HEK293 (cell line): ENCODE data around the gene ATXN1L.
A peak's percentile ranks its signal among the peaks of the same experiment; 100 is the strongest.

Experiments used
- CTCF ChIA-PET: fragments of 350-600 bp; formaldehyde crosslinking; extraction: SDS; loops from one replicate; lab custom pipeline; 2021; ENCODE audit warnings: antibody characterized with exemption; lab: Yijun Ruan, JAX
- POLR2A ChIA-PET: fragments of 300-600 bp; formaldehyde crosslinking; extraction: SDS; loops from one replicate; lab custom pipeline; 2020; ENCODE audit warnings: antibody characterized with exemption, inconsistent platforms; lab: Yijun Ruan, JAX
- H3K27ac ChIP-seq: fragments of 200-500 bp; sonication (Bioruptor generic); 2 replicates; pipeline ENCODE4 v1.5.1; 2014; ENCODE audit warnings: low read depth, low read length, control low read depth, inconsistent platforms; ENCODE audit errors: extremely low read depth
- H3K36me3 ChIP-seq, 2 experiments: fragments of 200-500 bp in 1 of 2; sonication (Bioruptor generic) in 1 of 2; 1 replicate in 1 of 2; 2 replicates in 1 of 2; pipeline ENCODE4 v1.5.1; 2014 to 2017; ENCODE audit warnings: inconsistent platforms in 2 of 2, low read length in 2 of 2; ENCODE audit not compliant: control insufficient read depth in 2 of 2, insufficient read depth in 1 of 2
- H3K4me1 ChIP-seq: fragments of 200-500 bp; sonication (Bioruptor generic); 2 replicates; pipeline ENCODE4 v1.5.1; 2014; ENCODE audit warnings: mild to moderate bottlenecking, low read length, inconsistent platforms; ENCODE audit not compliant: control insufficient read depth, insufficient read depth
- H3K4me3 ChIP-seq: 2 replicates; pipeline ENCODE4 v1.5.1; 2011; ENCODE audit warnings: low read depth, mild to moderate bottlenecking, control low read depth, low read length, moderate library complexity
- H3K9me3 ChIP-seq: fragments of 200-500 bp; sonication (Bioruptor generic); 2 replicates; pipeline ENCODE4 v1.5.1; 2014; ENCODE audit warnings: low read depth, low read length, inconsistent platforms; ENCODE audit not compliant: control insufficient read depth, insufficient read depth
- SCRT1 ChIP-seq: fragments of 450-650 bp; formaldehyde crosslinking; IDR thresholded peaks from 2 replicates; pipeline ENCODE4 v1.5.1; 2016; ENCODE audit warnings: missing biosample characterization, missing genetic modification characterization, borderline replicate concordance
- SCRT2 ChIP-seq: fragments of 450-650 bp; formaldehyde crosslinking; IDR thresholded peaks from 2 replicates; pipeline ENCODE4 v1.5.1; 2016; ENCODE audit warnings: missing biosample characterization, missing genetic modification characterization
- ZBTB17 ChIP-seq: fragments of 450-650 bp; formaldehyde crosslinking; IDR thresholded peaks from 2 replicates; pipeline ENCODE4 v1.5.1; 2016; ENCODE audit warnings: missing biosample characterization, missing genetic modification characterization
- ZFP3 ChIP-seq: fragments of 450-650 bp; formaldehyde crosslinking; IDR thresholded peaks from 2 replicates; pipeline ENCODE4 v1.5.1; 2016; ENCODE audit warnings: low read depth, missing biosample characterization, missing genetic modification characterization
- ZNF221 ChIP-seq: fragments of 450-650 bp; formaldehyde crosslinking; IDR thresholded peaks from 2 replicates; pipeline ENCODE4 v1.5.1; 2017; ENCODE audit warnings: missing biosample characterization, missing genetic modification characterization, borderline replicate concordance
- ZNF248 ChIP-seq: fragments of 450-650 bp; formaldehyde crosslinking; IDR thresholded peaks from 2 replicates; pipeline ENCODE4 v1.5.1; 2017; ENCODE audit warnings: missing biosample characterization, missing genetic modification characterization
- ZNF311 ChIP-seq: fragments of 450-650 bp; formaldehyde crosslinking; IDR thresholded peaks from 2 replicates; pipeline ENCODE4 v1.5.1; 2017; ENCODE audit warnings: missing biosample characterization, missing genetic modification characterization, borderline replicate concordance
- ZNF366 ChIP-seq: fragments of 450-650 bp; formaldehyde crosslinking; conservative IDR thresholded peaks from 2 replicates; pipeline ENCODE4 v1.5.1; 2016; ENCODE audit warnings: missing biosample characterization, missing genetic modification characterization
- ZNF530 ChIP-seq: fragments of 450-650 bp; formaldehyde crosslinking; IDR thresholded peaks from 2 replicates; pipeline ENCODE4 v1.5.1; 2016; ENCODE audit warnings: low read depth, missing biosample characterization, missing genetic modification characterization
- ZNF561 ChIP-seq: fragments of 450-650 bp; IDR thresholded peaks from 2 replicates; pipeline ENCODE4 v1.5.1; 2018; ENCODE audit warnings: missing biosample characterization, missing genetic modification characterization, borderline replicate concordance
- ZNF837 ChIP-seq: fragments of 450-650 bp; formaldehyde crosslinking; IDR thresholded peaks from 2 replicates; pipeline ENCODE4 v1.5.1; 2016; ENCODE audit warnings: missing biosample characterization, missing genetic modification characterization
- TF ChIP-seq, protein P1 (sequence below): fragments of 450-650 bp; formaldehyde crosslinking; IDR thresholded peaks from 2 replicates; pipeline ENCODE4 v1.5.1; 2016; ENCODE audit warnings: missing biosample characterization, missing genetic modification characterization
- TF ChIP-seq, protein P2 (sequence below): fragments of 450-650 bp; formaldehyde crosslinking; IDR thresholded peaks from 2 replicates; pipeline ENCODE4 v1.5.1; 2016; ENCODE audit warnings: missing biosample characterization, missing genetic modification characterization
- TF ChIP-seq, protein P3 (sequence below): fragments of 450-650 bp; formaldehyde crosslinking; conservative IDR thresholded peaks from 2 replicates; pipeline ENCODE4 v1.5.1; 2016; ENCODE audit warnings: low read depth, missing biosample characterization, missing genetic modification characterization

Gene ATXN1L

DNA sequence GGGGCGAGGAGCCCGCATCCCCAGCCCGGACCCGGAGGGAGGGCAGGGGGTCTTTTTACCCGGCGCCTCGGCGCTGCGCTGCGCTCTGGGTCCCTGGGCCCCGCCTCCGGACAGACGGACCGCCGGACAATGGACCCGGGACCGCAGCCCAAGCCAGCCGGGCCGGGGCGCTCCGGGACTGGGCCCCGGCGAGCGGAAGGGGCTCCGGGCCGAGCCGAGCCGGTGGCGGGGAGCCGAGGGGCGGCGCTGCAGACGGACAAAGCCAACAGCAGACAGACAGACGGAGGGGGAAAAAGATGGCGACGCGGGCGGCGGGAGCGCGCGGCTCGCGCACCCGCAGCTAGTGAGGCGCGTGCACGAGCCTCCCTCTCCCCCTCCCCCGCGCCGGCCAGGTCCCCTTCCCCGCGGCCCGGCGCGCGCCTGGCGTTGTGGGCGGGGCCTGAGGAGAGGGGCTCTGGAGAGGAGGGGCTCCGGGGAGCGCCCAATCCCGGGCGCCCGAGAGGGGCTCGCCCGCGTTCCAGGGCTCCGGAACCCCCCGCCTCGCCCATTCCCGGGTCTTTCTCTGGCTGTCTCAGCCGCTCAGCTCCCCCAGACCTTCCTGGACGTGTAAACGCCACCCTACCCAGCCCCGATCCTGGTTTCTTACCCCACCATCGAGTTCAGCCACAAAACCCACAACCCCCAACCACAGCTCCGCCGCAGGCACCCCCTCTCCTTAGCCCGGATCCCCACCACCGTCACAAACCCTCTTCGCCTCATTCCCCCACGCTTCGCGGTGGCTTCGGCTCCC lies 38.3 kb downstream of the ATXN1L start, which contains the start of gene ZNF821 (continued):
- TF ChIP-seq, protein P1, sequence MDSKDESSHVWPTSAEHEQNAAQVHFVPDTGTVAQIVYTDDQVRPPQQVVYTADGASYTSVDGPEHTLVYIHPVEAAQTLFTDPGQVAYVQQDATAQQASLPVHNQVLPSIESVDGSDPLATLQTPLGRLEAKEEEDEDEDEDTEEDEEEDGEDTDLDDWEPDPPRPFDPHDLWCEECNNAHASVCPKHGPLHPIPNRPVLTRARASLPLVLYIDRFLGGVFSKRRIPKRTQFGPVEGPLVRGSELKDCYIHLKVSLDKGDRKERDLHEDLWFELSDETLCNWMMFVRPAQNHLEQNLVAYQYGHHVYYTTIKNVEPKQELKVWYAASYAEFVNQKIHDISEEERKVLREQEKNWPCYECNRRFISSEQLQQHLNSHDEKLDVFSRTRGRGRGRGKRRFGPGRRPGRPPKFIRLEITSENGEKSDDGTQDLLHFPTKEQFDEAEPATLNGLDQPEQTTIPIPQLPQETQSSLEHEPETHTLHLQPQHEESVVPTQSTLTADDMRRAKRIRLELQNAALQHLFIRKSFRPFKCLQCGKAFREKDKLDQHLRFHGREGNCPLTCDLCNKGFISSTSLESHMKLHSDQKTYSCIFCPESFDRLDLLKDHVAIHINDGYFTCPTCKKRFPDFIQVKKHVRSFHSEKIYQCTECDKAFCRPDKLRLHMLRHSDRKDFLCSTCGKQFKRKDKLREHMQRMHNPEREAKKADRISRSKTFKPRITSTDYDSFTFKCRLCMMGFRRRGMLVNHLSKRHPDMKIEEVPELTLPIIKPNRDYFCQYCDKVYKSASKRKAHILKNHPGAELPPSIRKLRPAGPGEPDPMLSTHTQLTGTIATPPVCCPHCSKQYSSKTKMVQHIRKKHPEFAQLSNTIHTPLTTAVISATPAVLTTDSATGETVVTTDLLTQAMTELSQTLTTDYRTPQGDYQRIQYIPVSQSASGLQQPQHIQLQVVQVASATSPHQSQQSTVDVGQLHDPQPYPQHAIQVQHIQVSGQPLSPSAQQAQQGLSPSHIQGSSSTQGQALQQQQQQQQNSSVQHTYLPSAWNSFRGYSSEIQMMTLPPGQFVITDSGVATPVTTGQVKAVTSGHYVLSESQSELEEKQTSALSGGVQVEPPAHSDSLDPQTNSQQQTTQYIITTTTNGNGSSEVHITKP, result peak; percentile 98
- TF ChIP-seq SCRT1 (tag by site-specific recombination) (no peak), ZNF248 (tag by site-specific recombination) (no peak), ZNF837 (no peak), ZFP3 (tag by site-specific recombination) (no peak), ZNF530 (no peak), ZNF221 (no peak), ZNF561 (tag by site-specific recombination) (no peak; the same call in 1 of the 2 replicates)
- TF ChIP-seq, all 188 proteins: peak for 33

DNA sequence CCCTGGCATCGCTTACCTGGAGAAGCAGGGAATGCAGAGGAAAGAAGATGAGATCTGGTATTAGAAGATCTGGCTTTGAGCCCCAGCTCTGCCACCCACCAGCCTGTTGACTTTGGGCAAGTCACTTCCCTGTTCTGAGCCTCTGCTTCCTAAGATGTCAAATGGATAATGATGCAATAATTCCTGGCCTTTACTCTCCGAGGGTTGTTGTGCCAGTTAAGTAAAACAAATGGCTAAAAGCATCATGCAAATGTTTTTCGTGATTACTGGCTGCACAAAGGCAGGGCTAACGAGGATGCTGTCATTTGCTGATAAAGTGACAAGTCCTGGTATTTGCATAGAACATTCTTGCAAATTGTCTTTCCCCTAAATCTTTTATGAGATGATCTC lies 39.5 kb downstream of the ATXN1L start:
- CTCF ChIA-PET, result interaction anchor here (0.7 to 1.9 kb wide), 3 partner anchors 77 to 213 kb away, joined by 3 to 7 read pairs (median 3); partner anchors contain the start of gene HPR
- TF ChIP-seq ZNF311 (tag by site-specific recombination), result no peak
- TF ChIP-seq ZNF561 (tag by site-specific recombination), result no peak
- TF ChIP-seq, protein P2, sequence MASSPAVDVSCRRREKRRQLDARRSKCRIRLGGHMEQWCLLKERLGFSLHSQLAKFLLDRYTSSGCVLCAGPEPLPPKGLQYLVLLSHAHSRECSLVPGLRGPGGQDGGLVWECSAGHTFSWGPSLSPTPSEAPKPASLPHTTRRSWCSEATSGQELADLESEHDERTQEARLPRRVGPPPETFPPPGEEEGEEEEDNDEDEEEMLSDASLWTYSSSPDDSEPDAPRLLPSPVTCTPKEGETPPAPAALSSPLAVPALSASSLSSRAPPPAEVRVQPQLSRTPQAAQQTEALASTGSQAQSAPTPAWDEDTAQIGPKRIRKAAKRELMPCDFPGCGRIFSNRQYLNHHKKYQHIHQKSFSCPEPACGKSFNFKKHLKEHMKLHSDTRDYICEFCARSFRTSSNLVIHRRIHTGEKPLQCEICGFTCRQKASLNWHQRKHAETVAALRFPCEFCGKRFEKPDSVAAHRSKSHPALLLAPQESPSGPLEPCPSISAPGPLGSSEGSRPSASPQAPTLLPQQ, result no peak
- 0 out of 2 replicates have a peak, but pooled peaks have one; percentile 15 for TF ChIP-seq ZNF366
- TF ChIP-seq, protein P3, sequence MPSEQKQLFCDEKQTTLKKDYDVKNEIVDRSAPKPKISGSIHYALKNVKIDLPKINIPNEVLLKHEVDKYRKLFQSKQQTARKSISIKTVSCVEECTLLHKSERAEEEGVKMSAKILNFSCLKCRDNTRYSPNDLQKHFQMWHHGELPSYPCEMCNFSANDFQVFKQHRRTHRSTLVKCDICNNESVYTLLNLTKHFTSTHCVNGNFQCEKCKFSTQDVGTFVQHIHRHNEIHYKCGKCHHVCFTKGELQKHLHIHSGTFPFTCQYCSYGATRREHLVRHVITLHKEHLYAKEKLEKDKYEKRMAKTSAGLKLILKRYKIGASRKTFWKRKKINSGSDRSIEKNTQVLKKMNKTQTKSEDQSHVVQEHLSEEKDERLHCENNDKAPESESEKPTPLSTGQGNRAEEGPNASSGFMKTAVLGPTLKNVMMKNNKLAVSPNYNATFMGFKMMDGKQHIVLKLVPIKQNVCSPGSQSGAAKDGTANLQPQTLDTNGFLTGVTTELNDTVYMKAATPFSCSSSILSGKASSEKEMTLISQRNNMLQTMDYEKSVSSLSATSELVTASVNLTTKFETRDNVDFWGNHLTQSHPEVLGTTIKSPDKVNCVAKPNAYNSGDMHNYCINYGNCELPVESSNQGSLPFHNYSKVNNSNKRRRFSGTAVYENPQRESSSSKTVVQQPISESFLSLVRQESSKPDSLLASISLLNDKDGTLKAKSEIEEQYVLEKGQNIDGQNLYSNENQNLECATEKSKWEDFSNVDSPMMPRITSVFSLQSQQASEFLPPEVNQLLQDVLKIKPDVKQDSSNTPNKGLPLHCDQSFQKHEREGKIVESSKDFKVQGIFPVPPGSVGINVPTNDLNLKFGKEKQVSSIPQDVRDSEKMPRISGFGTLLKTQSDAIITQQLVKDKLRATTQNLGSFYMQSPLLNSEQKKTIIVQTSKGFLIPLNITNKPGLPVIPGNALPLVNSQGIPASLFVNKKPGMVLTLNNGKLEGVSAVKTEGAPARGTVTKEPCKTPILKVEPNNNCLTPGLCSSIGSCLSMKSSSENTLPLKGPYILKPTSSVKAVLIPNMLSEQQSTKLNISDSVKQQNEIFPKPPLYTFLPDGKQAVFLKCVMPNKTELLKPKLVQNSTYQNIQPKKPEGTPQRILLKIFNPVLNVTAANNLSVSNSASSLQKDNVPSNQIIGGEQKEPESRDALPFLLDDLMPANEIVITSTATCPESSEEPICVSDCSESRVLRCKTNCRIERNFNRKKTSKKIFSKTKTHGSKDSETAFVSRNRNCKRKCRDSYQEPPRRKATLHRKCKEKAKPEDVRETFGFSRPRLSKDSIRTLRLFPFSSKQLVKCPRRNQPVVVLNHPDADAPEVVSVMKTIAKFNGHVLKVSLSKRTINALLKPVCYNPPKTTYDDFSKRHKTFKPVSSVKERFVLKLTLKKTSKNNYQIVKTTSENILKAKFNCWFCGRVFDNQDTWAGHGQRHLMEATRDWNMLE (tag by site-specific recombination), result peak; percentile 20; the same call in 1 of the 2 replicates
- peak; percentile 63; the same call in 1 of the 2 replicates for TF ChIP-seq SCRT2 (tag by site-specific recombination)
- TF ChIP-seq ZBTB17, result 0 out of 2 replicates have a peak, but pooled peaks have one; percentile 14
- TF ChIP-seq, all 188 proteins: peak for 4
- Histone ChIP-seq H3K4me3 (no peak overlapping the region), H3K36me3 (peaks cover 0 to 12% of the 10 kb centered on the region in 2 experiments; a peak in 1 of 3 replicates), H3K4me1 (0 out of 2 replicates have a peak, but pooled peaks cover 2% of the 10 kb centered on the region), H3K9me3 (no peaks in the 10 kb centered on the region), H3K27ac (no peak overlapping the region)
- POLR2A ChIA-PET, result interaction anchor here (0.7 to 1.4 kb wide), 5 partner anchors 9 to 72 kb away, joined by 3 to 8 read pairs (median 4); partner anchors contain the start of gene IST1
